HG02588 (cell line): ENCODE data around the gene ACP4.
"Not testable (repeated sequence)": the region's sequence is repeated elsewhere in the genome, so short reads cannot be mapped to it uniquely, and the experiment has no call there.

ENCODE experiments used
- ATAC-seq: cut with Tn5 transposase; IDR thresholded peaks from one replicate; pipeline ENCODE4 v1.9.1; 2021; ENCODE audit warnings: mild to moderate bottlenecking, moderate library complexity; ENCODE audit not compliant: unreplicated experiment

The ACP4 gene

GRCh38 chr19:50796634-50797428, 6.6 kb downstream of the ACP4 start:
- ATAC-seq, result no peak

GRCh38 chr19:50797429-50797780, 7.2 kb downstream of the ACP4 start:
- ATAC-seq, result no peak

DNA sequence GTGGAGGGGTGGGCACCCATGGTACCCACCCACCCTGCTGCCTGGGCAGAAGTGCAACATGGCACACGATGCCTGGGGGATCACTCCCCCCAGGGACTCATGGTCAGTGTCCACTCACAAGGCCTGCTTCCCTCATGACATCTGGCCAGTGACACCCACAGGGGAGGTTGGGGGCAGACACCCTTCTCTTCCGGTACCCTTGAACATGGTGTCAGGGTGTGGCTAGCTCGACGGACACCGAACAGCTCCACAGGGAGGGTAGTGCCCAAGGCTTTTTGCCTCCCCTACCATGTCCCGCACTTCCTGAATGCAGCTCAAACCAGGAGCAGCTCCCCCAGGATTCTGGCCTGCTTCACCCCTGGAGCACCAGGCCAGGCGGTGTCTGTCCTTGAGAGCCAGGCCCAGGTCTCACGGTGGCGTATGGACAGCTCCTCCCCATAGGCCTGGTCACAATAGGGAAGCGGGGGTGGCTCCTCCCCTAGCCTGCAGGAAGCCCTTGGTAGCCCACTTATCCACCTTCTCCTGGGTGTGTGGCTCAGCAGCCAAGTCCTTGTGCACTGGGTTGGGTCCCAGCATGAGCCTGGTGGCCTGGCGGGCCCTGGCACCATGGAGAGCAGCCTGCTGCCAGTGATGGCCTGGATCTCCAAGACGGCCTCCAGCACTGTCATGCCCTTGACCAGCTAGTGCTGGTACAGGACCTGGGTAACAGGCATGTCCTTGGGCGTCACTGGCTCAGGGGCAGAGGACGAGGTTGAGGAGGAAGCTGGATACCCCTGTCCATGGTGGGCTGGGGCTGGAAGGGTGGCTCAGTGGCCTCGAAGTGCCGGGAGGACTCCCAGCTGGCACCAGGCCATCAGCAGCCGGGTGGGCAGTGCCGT, 7.8 kb downstream of the ACP4 start:
- ATAC-seq, result no peak

- ATAC-seq, result no peak
Observed at GRCh38 chr19:50798659-50799546, 8.7 kb downstream of the ACP4 start.

- ATAC-seq, result no peak
Observed at GRCh38 chr19:50799547-50799851, 9.3 kb downstream of the ACP4 start.

DNA sequence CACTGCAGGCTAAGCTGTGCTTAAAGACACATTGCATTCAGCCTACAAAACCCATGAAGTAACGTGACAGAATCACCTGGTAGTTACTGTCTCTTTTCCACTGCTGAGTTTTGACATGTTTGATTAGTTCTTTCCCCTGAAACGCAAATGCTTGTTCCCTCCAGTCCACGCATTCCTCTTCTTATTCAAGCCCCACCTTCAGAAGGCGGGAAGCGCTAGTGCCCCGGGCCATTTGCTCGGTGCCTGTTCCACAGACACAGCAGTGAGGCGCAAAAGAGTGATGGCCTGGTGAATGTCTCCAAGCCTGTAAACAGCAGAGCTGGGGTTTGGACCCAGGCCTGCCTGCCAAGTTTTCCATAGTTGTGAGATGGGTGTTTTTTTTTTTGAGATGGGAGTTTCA, 10.9 kb downstream of the ACP4 start:
- no peak for ATAC-seq

DNA sequence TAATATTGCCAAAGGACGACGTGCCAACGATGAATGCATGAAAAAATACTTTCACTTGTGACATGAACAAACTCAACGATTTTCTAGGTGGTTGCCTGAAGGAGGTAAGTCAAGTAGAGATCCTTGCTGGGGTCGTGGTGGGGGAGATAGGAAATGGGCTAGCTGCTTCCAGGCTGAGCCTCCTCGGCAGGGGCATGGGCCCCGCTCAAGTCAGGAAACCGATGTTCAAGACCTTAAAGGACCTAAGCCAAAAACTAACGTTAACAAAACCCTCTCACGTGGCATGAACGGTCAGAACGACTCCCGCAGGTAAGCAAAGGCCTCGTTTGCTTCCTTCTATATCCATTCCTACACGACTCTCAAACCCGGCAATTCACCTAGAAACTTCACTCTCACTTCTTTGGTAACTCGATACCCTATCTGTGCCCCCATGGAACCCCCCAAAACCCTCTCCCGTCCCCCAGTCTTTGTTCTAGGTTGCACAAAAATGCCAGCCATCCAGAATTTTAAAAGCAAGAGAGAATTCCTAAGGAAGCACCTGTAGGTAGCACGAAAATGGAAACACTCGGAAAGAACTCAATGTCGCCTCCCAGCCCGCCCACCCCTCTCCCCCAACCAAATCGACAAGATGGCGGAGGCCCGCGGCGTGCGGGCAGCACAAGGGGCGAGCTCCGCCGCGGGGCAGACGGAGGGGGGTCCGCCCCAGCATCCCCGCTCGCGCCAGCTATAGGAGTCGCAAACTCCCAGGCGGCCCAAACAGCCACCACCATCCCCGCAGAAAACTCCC, 13.6 kb downstream of the ACP4 start:
- peak; percentile 4 for ATAC-seq

- peak; percentile 87 for ATAC-seq
Observed at GRCh38 chr19:50804420-50805272, 14.4 kb downstream of the ACP4 start.

- ATAC-seq, result no peak
Observed at GRCh38 chr19:50808856-50809255, 18.6 kb downstream of the ACP4 start.

GRCh38 chr19:50811622-50812238, 21.5 kb downstream of the ACP4 start:
- ATAC-seq, result not testable (repeated sequence)

DNA sequence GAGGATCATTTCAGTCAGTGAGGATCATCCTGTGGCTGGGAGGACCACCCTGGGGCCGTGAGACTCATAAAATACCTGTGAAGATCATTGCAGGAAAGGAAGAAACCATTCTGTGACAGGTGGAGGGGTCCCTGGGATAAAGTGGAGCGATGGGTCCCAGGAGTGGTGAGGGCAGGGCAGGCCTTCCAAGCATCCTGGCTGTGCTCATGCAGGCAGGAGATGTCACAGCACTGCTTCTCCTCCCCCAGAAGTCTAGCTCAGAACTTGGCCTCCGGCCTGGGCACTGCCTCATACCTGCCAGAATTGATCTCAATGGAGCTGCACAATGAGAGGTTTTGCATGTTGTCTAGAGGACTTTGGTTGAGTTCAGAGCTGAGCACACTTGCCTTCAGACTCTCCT, 22.3 kb downstream of the ACP4 start:
- ATAC-seq, result no peak

DNA sequence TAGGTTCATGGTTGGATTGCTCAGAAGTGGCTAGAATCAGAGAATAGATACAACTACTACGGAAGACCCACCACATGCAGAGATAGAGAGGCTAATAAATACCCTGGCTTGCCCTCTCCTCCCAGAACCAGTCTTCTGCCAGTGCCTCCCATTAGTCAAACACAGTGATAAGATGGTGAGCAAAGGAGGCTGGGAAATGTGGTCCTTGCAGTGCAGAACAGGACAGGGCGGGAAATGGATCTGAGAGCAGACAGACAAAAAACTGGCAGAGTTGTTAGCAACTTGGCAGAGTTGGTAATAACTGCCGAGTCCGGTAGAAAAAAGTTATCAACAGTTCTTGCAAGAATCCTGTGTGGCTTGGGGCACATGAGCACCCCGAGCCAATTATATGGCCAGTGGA, 24.7 kb downstream of the ACP4 start:
- no peak for ATAC-seq

- no peak for ATAC-seq
Observed at GRCh38 chr19:50815439-50815838, 25.2 kb downstream of the ACP4 start.

DNA sequence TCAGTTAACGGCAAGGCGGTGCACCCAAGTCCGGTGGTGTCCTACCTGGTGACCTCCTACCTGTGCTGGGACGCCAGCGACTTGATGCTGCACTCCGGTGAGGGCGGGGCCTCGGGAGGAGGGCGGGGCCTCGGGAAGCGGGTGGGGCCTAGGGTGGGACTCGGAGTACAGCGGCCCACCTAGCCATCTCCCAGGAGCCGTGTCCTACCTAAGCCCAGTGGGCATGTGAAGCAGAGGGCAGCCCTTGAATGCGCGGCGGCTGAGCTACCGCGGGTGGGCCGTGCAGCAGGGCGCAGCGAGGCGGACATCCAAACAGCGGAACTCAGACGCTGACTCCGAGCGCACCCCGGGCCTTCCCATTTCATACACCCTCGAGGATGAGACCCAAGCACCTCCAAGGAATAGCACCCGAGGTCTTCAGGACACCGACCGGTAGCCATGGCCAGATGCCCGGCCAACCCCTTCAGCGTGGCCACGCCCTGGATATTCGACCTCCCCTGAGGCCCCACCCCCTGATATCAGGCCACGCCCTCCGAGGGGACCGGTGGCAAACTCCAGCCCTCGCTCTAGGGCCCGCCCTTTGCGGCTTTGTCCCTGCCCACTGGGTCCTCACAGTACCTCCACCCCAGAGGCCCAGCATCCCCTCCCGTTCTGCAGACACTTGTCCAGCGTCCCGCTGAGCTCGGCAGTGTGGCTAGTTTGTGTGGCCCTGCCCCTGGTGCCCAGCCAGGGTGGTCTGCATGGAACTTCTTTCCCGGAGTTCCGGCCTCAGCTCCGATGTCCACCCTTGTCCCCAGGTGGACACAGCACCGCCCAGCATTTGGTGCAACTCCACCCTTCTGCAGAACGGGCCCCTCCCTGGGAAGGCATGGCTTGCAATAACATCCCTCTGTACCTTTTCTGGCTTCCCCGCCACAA, 28.0 kb downstream of the ACP4 start:
- ATAC-seq, result peak; percentile 48

DNA sequence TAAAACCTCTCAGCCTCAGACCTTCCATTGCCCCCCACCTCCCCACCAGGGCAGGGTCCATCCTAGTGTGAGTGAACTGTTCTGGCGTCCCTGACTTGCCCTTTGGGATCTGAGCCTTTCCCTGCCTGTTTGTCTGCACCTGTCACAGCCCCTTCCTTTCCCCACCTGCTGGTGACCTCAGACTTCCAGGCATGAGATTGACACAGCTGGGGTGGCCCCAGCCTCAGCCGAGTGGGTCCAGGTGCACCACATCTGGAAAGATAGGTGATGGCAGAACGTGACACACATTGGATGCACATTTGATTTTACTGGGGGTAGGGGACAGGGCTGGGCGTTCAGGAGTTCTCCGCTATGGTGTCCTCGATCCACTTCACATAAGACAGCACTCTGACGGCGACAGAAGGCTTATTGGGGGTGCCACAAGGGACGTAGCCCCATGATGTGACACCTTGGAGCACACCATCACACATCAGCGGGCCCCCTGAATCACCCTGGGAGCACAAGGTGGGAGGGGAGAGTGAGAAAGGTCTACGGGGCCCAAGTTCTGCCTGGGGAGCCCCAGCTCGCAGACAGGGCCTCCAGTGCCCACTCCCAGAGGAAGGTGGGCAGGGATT, 28.8 kb downstream of the ACP4 start:
- ATAC-seq, result no peak

DNA sequence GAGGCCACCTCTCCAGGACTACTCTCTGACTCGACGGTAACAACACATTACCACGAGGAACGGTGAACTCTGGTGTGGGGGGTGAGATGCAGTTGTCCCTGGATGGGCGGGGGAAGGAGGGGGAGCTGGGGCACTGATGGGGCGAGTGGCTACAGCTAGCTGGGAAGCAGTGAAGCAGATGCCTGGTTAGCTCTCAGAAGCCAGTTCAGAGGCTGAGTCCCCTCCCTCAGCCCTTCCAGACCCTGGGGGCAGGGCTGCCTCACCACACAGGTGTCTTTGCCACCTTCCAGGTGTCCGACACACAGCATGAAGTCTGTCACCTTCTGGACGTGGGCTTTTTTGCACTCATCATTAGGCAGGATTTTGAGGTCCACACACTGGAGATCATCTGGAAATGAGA, 29.4 kb downstream of the ACP4 start:
- ATAC-seq, result no peak

- no peak for ATAC-seq
Observed at GRCh38 chr19:50820086-50820485, 29.9 kb downstream of the ACP4 start.
